CD4-positive, alpha-beta T cell treated with Interleukin-4 for 4 hours (primary cell): ENCODE results near the gene GLT6D1.

Source experiments
- DNase-seq: peaks from one replicate; pipeline ENCODE4 v3.0.0-alpha.2; 2020

Gene GLT6D1

GRCh38 chr9:135582966-135583687 lies 56.2 kb downstream of the GLT6D1 start:
- DNase-seq, result no peak

DNA sequence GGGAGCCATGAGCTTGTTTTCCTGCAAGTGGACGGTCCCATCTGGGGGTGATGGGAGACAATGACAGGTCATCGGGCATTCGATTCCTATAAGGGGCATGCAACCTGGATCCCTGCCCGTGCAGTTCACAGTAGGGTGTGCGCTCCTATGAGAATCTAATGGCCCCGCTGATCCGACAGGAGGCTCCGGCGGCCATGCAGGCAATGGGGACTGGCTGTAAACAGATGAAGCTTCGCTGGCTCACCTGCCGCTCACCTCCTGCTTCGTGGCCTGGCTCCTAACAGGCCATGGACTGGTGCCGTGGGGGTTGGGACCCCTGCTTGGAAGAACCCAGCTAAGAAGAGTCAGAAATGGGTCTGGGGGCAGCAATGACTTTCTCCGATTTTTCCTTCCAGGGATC lies 56.8 kb downstream of the GLT6D1 start:
- DNase-seq, result no peak

DNA sequence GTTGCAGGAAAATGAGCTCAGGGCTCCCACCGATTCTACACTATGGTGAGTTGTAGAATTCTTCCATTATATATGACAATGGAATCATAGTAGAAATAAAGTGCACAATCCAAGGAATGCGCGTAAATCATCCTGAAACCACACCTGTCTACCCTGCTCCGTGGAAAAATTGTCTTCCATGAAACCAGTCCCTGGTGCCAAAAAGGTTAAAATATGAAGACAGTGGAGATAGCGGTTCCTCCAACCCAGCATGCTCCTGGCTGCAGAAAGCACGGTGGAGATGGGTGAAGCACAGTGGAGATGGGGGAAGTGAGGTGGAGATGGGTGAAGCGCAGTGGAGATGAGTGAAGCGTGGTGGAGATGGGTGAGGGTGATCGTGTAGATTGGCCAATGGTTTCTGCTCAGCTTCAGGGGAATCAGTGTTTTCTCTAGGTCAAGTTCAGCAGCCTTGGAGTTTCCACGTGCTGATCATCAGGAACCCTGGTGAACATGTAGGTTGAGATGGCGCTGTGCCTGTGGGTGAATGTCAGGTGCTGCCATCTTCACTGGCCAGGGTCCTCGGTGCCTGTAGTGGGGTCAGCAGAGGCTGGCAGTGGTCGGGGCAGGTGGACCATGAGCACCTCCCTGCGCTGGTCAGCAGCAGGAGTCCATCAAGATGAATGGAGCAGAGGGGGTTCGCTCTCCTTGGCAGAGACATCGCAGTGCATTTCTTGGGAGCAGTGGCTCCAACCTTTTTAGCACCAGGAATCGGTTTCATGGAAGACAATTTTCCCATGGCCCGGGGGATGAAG lies 57.5 kb downstream of the GLT6D1 start:
- no peak for DNase-seq

GRCh38 chr9:135580664-135581380 lies 58.5 kb downstream of the GLT6D1 start:
- no peak for DNase-seq

- DNase-seq, result no peak
Observed at GRCh38 chr9:135579889-135580660, 59.3 kb downstream of the GLT6D1 start.

DNA sequence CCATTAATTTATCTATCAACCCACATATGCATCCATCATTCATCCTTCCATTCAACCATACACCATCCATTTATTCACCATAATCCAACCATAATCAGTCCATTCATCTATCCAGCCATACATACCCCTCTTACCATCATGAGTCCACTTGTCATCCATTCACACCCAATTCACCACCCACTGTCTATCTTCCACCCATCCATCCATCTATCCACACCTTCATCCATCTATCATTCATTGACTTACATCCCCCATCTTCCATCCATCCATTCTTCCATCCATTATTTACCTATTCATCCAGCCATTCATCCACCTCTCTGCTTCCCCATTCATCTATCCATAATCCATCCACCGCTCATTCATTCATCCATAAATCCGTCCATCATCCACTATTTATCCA lies 60.0 kb downstream of the GLT6D1 start:
- no peak for DNase-seq

GRCh38 chr9:135577256-135577655 lies 62.1 kb downstream of the GLT6D1 start:
- no peak for DNase-seq

- no peak for DNase-seq
Observed at GRCh38 chr9:135575995-135576631, 63.2 kb downstream of the GLT6D1 start.

GRCh38 chr9:135574943-135575342 lies 64.4 kb downstream of the GLT6D1 start:
- DNase-seq, result no peak

DNA sequence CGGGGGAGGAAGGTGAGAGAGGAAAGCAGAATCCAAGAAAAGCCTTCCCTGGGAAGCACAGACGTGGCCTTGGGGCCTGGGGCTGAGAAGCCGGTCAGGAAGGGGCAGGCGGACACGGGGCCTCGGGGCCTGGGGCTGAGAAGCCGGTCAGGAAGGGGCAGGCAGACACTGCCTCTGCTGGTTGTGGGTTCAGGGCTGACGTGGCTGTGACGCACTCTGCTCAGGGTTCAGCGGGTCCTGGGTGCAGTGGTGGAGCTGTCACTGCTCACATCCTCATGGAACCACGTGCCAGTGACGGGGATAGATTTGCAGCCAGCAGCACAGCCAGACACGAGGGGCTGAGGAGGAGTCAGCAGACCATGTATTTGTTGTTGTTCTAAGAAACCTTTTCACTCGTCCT lies 65.0 kb downstream of the GLT6D1 start:
- no peak for DNase-seq
